MM.1S (cell line): Measurements from ENCODE around the gene GPI.
"Not testable (repeated sequence)": the region's sequence is repeated elsewhere in the genome, so short reads cannot be mapped to it uniquely, and the experiment has no call there.

Experiments used
- DNase-seq: peaks from one replicate; pipeline ENCODE4 v3.0.0-alpha.2; 2015
- H2AFZ ChIP-seq: fragments of 300-600 bp; sonication (generic); 2 replicates; pipeline ENCODE4 v1.6.0; 2016; ENCODE audit warnings: antibody characterized with exemption, low read length
- H3F3A ChIP-seq: fragments of 300-600 bp; sonication (generic); 2 replicates; pipeline ENCODE4 v1.6.1; 2016; ENCODE audit warnings: mild to moderate bottlenecking, antibody characterized with exemption, low read length, moderate library complexity, mixed read lengths; ENCODE audit not compliant: insufficient read depth
- H3K27ac ChIP-seq: fragments of 300-600 bp; sonication (generic); 2 replicates; pipeline ENCODE4 v1.5.1; 2016; ENCODE audit warnings: mild to moderate bottlenecking, low read length
- H3K27me3 ChIP-seq: fragments of 300-600 bp; sonication (generic); replicated peaks from 2 replicates; pipeline ENCODE4 v1.6.0; 2016; ENCODE audit warnings: low read length; ENCODE audit not compliant: insufficient read depth
- H3K36me3 ChIP-seq: fragments of 300-600 bp; sonication (generic); replicated peaks from 2 replicates; pipeline ENCODE4 v1.6.1; 2016; ENCODE audit warnings: mild to moderate bottlenecking, low read length, mixed read lengths; ENCODE audit not compliant: insufficient read depth
- H3K4me1 ChIP-seq: fragments of 300-600 bp; sonication (generic); 2 replicates; pipeline ENCODE4 v1.6.1; 2016; ENCODE audit warnings: low read length, mixed read lengths
- H3K4me2 ChIP-seq: fragments of 300-600 bp; sonication (generic); 2 replicates; pipeline ENCODE4 v1.6.0; 2016; ENCODE audit warnings: low read depth, low read length
- H3K4me3 ChIP-seq: fragments of 300-600 bp; sonication (generic); 2 replicates; pipeline ENCODE4 v1.5.1; 2016; ENCODE audit warnings: low read length, mixed read lengths
- H3K79me2 ChIP-seq: fragments of 300-600 bp; sonication (generic); 2 replicates; pipeline ENCODE4 v1.6.1; 2016; ENCODE audit warnings: mixed run types, low read length, mixed read lengths
- H3K9ac ChIP-seq: fragments of 300-600 bp; sonication (generic); 2 replicates; pipeline ENCODE4 v1.6.1; 2016; ENCODE audit warnings: low read length, mixed read lengths
- H3K9me2 ChIP-seq: fragments of 300-600 bp; sonication (generic); replicated peaks from 2 replicates; pipeline ENCODE4 v1.6.1; 2016; ENCODE audit warnings: mild to moderate bottlenecking, low read length, mixed read lengths; ENCODE audit not compliant: insufficient read depth
- H3K9me3 ChIP-seq: fragments of 300-600 bp; sonication (generic); replicated peaks from 2 replicates; pipeline ENCODE4 v1.6.1; 2016; ENCODE audit warnings: mild to moderate bottlenecking, low read length, mixed read lengths; ENCODE audit not compliant: insufficient read depth
- H4K20me1 ChIP-seq: fragments of 300-600 bp; sonication (generic); 2 replicates; pipeline ENCODE4 v1.6.1; 2016; ENCODE audit warnings: mild to moderate bottlenecking, low read length, moderate library complexity, mixed read lengths; ENCODE audit not compliant: insufficient read depth
- CTCF ChIP-seq: fragments of 300-600 bp; sonication (generic); IDR thresholded peaks from 2 replicates; pipeline ENCODE4 v1.5.1; 2016; ENCODE audit warnings: antibody characterized with exemption, low read length, mixed read lengths
- EZH2 ChIP-seq: fragments of 300-600 bp; sonication (generic); optimal IDR thresholded peaks from 2 replicates; pipeline ENCODE3; 2017; ENCODE audit warnings: low read depth, mild to moderate bottlenecking, antibody characterized with exemption, low read length, mixed read lengths
- EZH2phosphoT487 ChIP-seq: fragments of 300-600 bp; sonication (generic); IDR thresholded peaks from 2 replicates; pipeline ENCODE4 v1.6.1; 2018; ENCODE audit warnings: antibody characterized with exemption, low read length

The GPI gene

GRCh38 chr19:34368338-34368737 lies 3.3 kb downstream of the GPI start:
- H3K27ac ChIP-seq, result no peak overlapping the region
- TF ChIP-seq EZH2, result no peak
- TF ChIP-seq CTCF, result no peak
- TF ChIP-seq EZH2phosphoT487, result no peak
- no peaks in the 10 kb centered on the region for H3K9me3 ChIP-seq
- H3K79me2 ChIP-seq, result peaks cover 79% of the 10 kb centered on the region
- peaks cover 14% of the 10 kb centered on the region for H4K20me1 ChIP-seq
- no peak overlapping the region for H2AFZ ChIP-seq
- H3K9ac ChIP-seq, result no peak overlapping the region
- peaks cover 19% of the 10 kb centered on the region; the same call in 1 of the 2 replicates for H3K36me3 ChIP-seq
- H3K27me3 ChIP-seq, result no peaks in the 10 kb centered on the region
- DNase-seq, result no peak
- no peak overlapping the region for H3K4me2 ChIP-seq
- no peak overlapping the region for H3K4me3 ChIP-seq
- H3F3A ChIP-seq, result peaks cover 11% of the 10 kb centered on the region; the same call in 1 of the 2 replicates
- no peaks in the 10 kb centered on the region for H3K9me2 ChIP-seq
- H3K4me1 ChIP-seq, result peaks cover 19% of the 10 kb centered on the region; the same call in 1 of the 2 replicates

- H3K4me3 ChIP-seq, H3K9me2 ChIP-seq, H3K9me3 ChIP-seq, H2AFZ ChIP-seq, H3K4me2 ChIP-seq, H3K9ac ChIP-seq, H3K27ac ChIP-seq, H3K27me3 ChIP-seq, DNase-seq, H3F3A ChIP-seq: not testable (repeated sequence)
- Histone ChIP-seq H3K4me1 (peaks cover 16% of the 10 kb centered on the region; the same call in 1 of the 2 replicates), H3K79me2 (peaks cover 86% of the 10 kb centered on the region), H3K36me3 (peaks cover 20% of the 10 kb centered on the region; the same call in 1 of the 2 replicates), H4K20me1 (peaks cover 17% of the 10 kb centered on the region)
Observed at GRCh38 chr19:34369166-34369565, 4.2 kb downstream of the GPI start.

GRCh38 chr19:34370117-34370516 lies 5.1 kb downstream of the GPI start:
- H3F3A ChIP-seq, result peaks cover 2% of the 10 kb centered on the region; the same call in 1 of the 2 replicates
- H3K4me2 ChIP-seq, result no peak overlapping the region
- H3K79me2 ChIP-seq, result peaks cover 94% of the 10 kb centered on the region
- no peak overlapping the region for H3K4me3 ChIP-seq
- H3K9me2 ChIP-seq, result no peaks in the 10 kb centered on the region
- no peak overlapping the region for H3K9ac ChIP-seq
- no peak for TF ChIP-seq CTCF
- no peak for TF ChIP-seq EZH2phosphoT487
- no peak for TF ChIP-seq EZH2
- no peak for DNase-seq
- H2AFZ ChIP-seq, result no peak overlapping the region
- H3K4me1 ChIP-seq, result peaks cover 15% of the 10 kb centered on the region; the same call in 1 of the 2 replicates
- no peaks in the 10 kb centered on the region for H3K27me3 ChIP-seq
- H3K27ac ChIP-seq, result no peak overlapping the region
- no peaks in the 10 kb centered on the region for H3K9me3 ChIP-seq
- H3K36me3 ChIP-seq, result peaks cover 22% of the 10 kb centered on the region; the same call in 1 of the 2 replicates
- peaks cover 17% of the 10 kb centered on the region for H4K20me1 ChIP-seq

- H3K9ac ChIP-seq, result no peak overlapping the region
- 0 out of 2 replicates have a peak, but pooled peaks cover 2% of the 10 kb centered on the region for H3F3A ChIP-seq
- H3K79me2 ChIP-seq, result peaks cover 94% of the 10 kb centered on the region
- no peak for TF ChIP-seq CTCF
- TF ChIP-seq EZH2phosphoT487, result no peak
- no peak for TF ChIP-seq EZH2
- H3K9me2 ChIP-seq, result no peaks in the 10 kb centered on the region
- peaks cover 15% of the 10 kb centered on the region; the same call in 1 of the 2 replicates for H3K4me1 ChIP-seq
- H3K27ac ChIP-seq, result no peak overlapping the region
- no peak for DNase-seq
- H4K20me1 ChIP-seq, result peaks cover 17% of the 10 kb centered on the region
- peaks cover 28% of the 10 kb centered on the region for H3K36me3 ChIP-seq
- no peaks in the 10 kb centered on the region for H3K27me3 ChIP-seq
- no peak overlapping the region for H3K4me2 ChIP-seq
- no peaks in the 10 kb centered on the region for H3K9me3 ChIP-seq
- no peak overlapping the region for H3K4me3 ChIP-seq
- no peak overlapping the region for H2AFZ ChIP-seq
Observed at GRCh38 chr19:34370983-34371382, 6.0 kb downstream of the GPI start.
